GM21526 (cell line): Measurements from ENCODE around the gene CA10.

Experiments
- ATAC-seq: cut with Tn5 transposase; IDR thresholded peaks from one replicate; pipeline ENCODE4 v1.9.1; 2021; ENCODE audit warnings: moderate library complexity; ENCODE audit not compliant: unreplicated experiment, low FRiP score

The CA10 gene

DNA sequence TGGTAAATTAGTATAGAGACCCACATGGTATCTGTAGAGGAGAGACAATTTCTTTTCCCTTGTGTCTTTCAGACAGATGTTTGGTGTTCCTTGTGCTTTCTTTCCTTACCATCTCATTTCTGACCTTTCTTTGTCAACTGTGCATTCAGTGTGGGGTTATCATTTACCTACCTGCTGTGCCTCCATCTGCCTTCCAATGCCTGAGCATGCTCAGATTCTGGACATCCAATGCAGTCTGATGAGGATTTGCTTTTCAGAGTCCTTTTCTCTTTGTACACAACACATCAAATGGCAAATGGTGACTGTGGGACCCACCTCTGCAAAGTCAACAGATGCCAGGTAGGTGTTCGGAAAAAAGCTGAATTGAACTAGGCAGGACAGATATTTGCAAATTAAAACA, 364.8 kb downstream of the CA10 start:
- no peak for ATAC-seq

DNA sequence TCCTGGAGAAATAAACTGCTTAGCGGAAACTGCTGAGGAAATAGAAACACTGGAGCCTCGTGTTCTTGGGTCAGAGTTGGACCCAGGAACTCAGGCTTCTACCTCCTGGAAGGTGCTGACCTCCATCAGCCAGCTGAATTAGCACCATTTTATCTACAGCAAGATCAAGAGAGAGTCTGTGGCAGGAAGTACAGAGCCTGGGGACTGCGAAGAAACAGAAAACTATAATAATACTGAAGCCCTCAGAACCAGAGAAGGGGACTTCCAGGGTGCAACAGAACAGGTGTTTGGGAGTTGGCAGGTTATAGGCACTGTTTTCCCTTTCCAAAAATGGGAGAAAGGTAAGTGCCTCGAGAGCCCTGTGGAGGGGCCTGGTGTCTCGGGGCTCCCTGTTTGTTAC, 379.7 kb downstream of the CA10 start:
- ATAC-seq = no peak

DNA sequence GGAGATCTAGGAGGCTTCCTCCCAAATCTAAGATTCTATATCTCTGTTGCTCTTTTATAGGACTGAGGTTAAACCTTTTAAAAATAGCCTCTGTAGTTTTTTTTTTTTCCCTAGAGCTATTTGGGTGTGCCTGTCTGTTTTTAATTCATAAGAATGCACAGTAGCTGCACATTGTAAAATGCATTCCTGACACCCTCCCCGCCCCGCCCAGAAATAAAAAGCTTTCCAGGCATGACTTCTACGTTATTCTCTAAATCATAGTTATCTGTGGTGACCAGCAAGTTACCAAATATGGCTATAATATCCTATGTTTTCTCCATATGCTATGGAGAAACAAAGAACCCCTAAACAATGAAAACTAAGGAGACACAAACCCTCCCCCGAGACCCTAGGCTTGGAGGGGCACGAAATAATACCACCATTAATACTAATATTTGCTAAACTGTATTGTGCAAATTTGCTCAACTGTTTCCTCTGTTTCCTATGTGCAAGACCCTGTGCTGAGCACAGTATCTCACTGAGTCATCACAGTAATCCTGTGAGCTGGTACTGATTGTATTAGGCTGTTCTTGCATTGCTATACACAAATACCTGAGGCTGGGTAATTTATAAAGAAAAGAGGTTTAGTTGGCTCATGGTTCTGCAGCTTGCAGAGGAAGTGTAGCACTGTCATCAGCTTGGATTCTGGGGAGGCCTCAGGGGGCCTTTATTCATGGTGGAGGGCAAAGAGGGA, 388.3 kb downstream of the CA10 start:
- no peak for ATAC-seq

GRCh38 chr17:51769231-51769630, 389.3 kb downstream of the CA10 start:
- no peak for ATAC-seq

- no peak for ATAC-seq
These were observed 389.8 kb downstream of the CA10 start for GRCh38 chr17:51768706-51769105.

GRCh38 chr17:51767287-51767686, 391.2 kb downstream of the CA10 start:
- ATAC-seq = no peak

DNA sequence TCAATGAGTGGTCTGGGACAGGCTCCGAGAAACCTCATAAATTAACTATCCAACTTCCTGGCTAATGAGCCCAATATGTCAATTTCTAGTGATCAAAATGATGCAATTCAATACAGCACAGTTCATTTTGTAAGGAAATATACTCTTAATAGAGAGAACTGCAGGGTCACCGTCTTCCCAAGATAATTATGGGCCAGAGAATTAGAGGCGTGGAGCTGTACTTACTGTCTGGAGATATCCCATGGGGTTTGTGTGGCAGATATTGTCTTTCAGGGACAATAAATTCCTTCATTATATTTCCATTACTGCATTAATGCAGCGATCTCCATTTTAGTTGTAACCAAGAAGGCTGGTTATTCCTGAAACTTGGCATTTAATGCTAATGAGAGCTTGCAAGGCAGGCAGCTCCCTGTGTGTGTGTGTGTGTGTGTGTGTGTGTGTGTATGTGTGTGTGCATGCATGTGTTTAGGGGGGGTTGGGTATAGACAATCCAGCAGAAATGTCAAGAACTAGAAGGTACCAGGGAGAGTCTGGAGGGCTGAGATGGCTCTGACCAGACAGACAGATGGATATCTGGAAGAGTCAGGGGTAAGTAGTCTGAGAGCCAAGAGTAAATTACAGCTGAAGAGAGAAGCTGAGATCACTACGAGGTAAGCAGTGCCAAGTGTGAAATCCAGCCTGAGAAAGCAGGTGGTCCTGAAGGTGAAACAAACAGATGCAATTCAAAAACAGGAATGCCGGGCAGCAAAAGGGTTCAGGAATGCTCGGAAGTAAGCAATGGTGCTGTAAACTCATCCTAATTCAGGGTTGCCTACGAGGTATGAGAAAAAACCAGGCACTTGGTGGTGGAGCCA, 393.0 kb downstream of the CA10 start:
- no peak for ATAC-seq

GRCh38 chr17:51764387-51764971, 394.0 kb downstream of the CA10 start:
- ATAC-seq = peak; percentile 97

DNA sequence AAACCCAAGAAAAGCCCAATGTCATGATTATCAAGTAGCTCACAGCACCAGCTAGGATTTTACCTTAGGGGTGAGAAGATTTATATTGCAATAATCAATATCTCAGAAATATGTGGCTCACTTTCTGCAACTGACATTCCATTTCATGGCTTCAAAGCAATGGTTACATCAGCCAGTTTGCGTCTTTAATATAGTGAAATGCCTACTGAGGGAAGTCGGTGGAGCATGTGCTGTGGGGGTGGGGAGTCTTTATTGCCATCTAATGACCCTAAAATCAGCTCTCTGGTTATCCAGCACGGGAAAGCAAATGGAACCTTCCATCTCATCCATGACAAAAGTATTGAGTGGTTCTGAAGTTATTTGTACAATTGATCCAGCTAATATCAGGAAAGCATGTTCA, 395.5 kb downstream of the CA10 start:
- ATAC-seq = no peak

DNA sequence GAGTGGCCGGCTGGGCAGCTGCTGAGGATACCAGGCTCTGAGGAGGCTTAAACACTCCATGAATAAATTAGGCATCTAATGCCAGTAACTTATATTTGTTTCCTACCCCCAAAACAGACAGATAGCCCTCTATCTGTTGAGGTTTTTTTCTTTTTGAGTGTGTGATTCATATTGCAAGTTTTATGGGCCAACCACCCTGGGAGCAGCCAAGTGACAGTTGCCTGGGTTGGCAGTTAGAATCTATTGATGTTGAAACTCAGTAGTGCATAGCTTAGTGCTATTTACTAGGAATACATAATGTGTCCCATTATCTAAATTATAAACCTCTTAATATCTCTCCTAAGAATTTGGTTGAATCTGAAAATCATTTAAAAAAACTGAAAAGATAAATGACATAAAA, 397.4 kb downstream of the CA10 start:
- ATAC-seq = no peak

GRCh38 chr17:51759260-51759659, 399.3 kb downstream of the CA10 start:
- no peak for ATAC-seq

DNA sequence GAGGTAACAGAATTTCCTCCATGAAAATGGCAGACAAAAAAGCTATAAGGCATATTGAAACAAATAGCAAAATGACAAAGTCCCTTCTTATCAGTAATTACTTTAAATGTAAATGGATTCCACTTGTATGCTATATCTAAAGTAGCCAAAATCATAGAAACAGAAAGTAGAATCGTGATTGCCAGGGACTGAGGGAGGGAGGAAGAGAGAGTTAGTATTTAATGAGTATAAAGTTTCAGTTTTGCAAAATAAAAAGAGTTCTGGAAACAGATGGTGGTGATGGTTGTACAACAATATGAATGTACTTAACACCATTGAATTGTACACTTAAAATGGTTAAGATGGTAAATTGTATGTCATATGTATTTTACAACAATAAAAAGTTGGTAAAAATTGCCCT, 407.4 kb downstream of the CA10 start:
- no peak for ATAC-seq

- no peak for ATAC-seq
These were observed 409.5 kb downstream of the CA10 start for GRCh38 chr17:51748749-51749604.

- no peak for ATAC-seq
These were observed 412.1 kb downstream of the CA10 start for GRCh38 chr17:51746421-51746820.

- no peak for ATAC-seq
These were observed 412.5 kb downstream of the CA10 start for GRCh38 chr17:51745993-51746392.

DNA sequence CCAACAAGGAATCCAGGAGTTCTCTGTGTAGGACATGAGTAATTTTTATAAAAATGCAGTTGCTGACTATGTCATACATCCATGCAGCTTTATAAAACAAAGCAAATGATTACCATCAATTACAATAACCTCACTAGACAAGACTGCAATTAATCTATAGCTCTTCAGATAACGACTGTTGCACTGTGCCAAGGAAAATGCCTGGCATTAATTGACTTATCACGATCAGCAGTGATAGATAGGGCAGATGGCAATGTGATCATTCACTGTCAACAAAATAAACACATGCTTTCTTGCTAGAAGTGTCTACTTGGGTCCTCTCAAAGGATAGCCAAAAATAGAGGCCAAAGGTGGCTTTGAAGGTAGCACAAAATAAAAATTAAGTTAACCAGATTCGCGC, 415.0 kb downstream of the CA10 start:
- ATAC-seq = no peak

- no peak for ATAC-seq
These were observed 415.9 kb downstream of the CA10 start for GRCh38 chr17:51742571-51742970.

- ATAC-seq = no peak
These were observed 417.1 kb downstream of the CA10 start for GRCh38 chr17:51741458-51741857.

- no peak for ATAC-seq
These were observed 418.0 kb downstream of the CA10 start for GRCh38 chr17:51740531-51740930.

DNA sequence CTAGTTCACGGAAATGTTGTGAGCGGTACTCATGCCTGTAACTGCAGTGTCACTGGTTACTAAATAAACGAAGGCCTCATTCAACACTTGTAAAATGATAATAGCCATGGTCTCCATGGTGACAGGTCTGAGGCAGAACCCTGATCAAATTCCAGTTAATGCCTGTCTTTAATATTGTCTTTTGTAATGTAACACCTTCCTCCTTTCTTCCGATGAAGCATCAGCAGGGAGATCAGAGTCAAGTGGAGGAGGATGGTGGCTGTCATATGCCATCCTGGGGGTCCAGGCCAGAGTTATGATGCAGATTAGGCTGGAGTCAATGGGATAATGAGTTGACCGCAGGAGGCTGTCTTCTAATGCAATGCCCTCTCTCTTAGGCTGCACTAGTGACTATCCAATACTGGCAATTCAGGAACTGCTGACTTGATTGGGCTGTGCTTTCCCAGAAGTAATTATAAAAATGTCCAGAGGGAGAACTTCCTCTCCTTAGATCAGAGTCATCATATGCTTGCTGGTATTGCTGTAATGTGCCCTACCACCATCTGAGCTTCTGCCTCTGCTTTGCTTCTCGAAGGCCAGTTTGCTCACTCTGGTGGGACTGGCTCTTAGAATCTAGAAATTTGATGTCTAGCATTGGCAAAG, 419.1 kb downstream of the CA10 start:
- ATAC-seq = no peak
